ENCODE data around the gene IGSF5. TPM values are rescaled to one million over a fixed set of nuclear protein-coding genes. Genes with fewer than 3 reads are reported as not detected.

Gene IGSF5
- total RNA-seq, 1 donor from 2014 or later: 0.64 TPM

DNA sequence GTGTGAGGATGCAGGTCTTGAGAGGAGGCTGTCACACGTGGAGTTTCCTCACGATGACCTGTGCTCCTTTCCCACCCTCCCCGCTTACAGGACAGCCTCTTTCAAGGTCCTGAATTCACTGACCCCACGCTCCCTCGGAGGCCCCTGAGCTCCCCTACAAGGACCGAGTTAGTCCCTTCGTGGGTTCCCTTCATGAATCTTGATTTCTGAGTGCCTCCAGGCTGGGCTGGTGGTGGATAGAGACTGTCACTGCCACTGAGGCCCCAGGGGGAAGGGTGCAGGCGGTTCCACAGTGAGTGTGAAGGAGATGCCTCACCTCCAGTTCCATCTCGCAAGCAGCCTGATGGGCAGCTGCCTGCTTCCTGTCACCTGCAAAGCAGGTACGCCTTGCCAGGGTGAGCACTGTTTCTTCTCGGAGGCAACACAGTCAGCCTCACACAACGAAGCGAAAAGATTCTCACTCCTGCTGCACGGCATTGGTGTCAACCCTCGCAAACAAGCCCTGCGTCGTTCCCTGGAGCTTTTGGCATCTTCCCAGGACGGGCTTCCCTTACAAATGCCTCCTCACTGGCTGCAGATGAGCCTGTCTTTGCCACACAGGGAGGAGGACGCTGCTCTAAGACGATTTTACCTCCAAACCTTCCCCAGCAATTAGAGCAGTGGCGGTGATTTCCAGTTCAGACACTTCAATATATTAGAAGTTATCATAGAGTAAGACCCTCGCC lies 95.6 kb downstream of the IGSF5 start:
- Mint-ChIP-seq H3K4me3 (ENCODE audit: unreplicated experiment) (no peak overlapping the region), H3K9me3 (ENCODE audit: unreplicated experiment) (peaks cover 2% of the 10 kb centered on the region), H3K27ac (ENCODE audit: unreplicated experiment) (no peak overlapping the region), H3K27me3 (ENCODE audit: low read depth, unreplicated experiment) (peaks cover 4% of the 10 kb centered on the region), H3K36me3 (ENCODE audit: low read depth, unreplicated experiment) (peaks cover 3% of the 10 kb centered on the region), H3K4me1 (ENCODE audit: low read depth, unreplicated experiment) (peaks cover 12% of the 10 kb centered on the region)
- DNase-seq (ENCODE audit: low read depth) (no peak), FAIRE-seq (no peak)
- H3K27me3 ChIP-seq (ENCODE audit: insufficient read depth, low read length): no peaks in the 10 kb centered on the region
- no peak overlapping the region for H2AFZ ChIP-seq (ENCODE audit: low read depth, low read length)
- H3K79me2 ChIP-seq (ENCODE audit: insufficient read depth, low read length): no peaks in the 10 kb centered on the region
- no peaks in the 10 kb centered on the region for H3K36me3 ChIP-seq (ENCODE audit: insufficient read depth, low read length)
- H3K4me1 ChIP-seq (ENCODE audit: insufficient read depth, low read length): peaks cover 8% of the 10 kb centered on the region
- no peak for TF ChIP-seq EZH2 (IDR thresholded peaks at IDR 0.05; ENCODE audit: insufficient read depth, low read length)
- TF ChIP-seq, protein P1, sequence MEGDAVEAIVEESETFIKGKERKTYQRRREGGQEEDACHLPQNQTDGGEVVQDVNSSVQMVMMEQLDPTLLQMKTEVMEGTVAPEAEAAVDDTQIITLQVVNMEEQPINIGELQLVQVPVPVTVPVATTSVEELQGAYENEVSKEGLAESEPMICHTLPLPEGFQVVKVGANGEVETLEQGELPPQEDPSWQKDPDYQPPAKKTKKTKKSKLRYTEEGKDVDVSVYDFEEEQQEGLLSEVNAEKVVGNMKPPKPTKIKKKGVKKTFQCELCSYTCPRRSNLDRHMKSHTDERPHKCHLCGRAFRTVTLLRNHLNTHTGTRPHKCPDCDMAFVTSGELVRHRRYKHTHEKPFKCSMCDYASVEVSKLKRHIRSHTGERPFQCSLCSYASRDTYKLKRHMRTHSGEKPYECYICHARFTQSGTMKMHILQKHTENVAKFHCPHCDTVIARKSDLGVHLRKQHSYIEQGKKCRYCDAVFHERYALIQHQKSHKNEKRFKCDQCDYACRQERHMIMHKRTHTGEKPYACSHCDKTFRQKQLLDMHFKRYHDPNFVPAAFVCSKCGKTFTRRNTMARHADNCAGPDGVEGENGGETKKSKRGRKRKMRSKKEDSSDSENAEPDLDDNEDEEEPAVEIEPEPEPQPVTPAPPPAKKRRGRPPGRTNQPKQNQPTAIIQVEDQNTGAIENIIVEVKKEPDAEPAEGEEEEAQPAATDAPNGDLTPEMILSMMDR (IDR thresholded peaks at IDR 0.05; ENCODE audit: insufficient read depth, low read depth, low read length): no peak
- no peaks in the 10 kb centered on the region for H3K9me3 ChIP-seq (ENCODE audit: insufficient read depth, low read depth, low read length)
- H3K4me2 ChIP-seq (ENCODE audit: low read length): no peak overlapping the region
- H3K27ac ChIP-seq (ENCODE audit: low read depth, low read length): no peak overlapping the region
- H3K4me3 ChIP-seq (ENCODE audit: insufficient read depth, low read depth, low read length): no peak overlapping the region
- no peaks in the 10 kb centered on the region for H4K20me1 ChIP-seq (ENCODE audit: insufficient read depth, low read length)
- H3K9ac ChIP-seq (ENCODE audit: low read length): no peak overlapping the region

DNA sequence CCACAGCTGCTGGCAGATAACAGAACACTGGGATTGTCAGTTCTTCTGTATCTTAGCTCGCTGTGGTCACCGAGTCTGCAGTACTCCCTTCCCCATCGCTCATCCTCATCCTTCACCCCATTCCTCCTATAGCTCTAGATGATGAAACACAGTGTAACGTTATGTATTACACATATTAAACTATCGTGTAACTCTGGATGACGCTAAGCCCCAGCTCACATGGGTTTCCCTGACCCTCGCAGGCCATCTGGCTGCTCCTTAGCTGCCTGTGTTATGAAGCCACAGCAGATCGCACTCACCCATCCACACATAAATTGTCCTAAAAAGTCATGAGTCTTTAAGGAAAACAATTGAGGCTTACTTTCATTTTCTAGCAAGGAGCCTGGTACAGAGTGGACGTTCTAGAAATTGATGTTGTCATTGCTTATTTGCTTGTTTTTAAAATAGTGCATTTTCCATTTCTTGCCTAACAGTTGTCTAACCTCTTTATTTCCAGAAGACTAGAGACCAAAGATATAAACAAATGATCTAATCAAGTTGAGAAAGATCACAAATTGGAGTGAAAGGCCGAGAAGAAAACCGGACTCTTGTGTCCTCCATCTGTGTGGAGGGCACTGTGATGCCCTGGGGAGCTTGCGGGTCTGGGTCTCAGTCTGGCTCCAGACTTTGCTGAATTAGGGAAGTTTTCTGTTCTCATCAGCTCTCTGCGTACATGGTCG lies 97.9 kb downstream of the IGSF5 start:
- peaks cover 2% of the 10 kb centered on the region for H3K9me3 Mint-ChIP-seq (ENCODE audit: unreplicated experiment)

More for the DNA sequence above, 97.9 kb downstream of the IGSF5 start:
- Histone ChIP-seq H3K36me3 (ENCODE audit: insufficient read depth, low read length) (no peaks in the 10 kb centered on the region), H3K4me2 (ENCODE audit: low read length) (no peak overlapping the region), H4K20me1 (ENCODE audit: insufficient read depth, low read length) (no peaks in the 10 kb centered on the region), H3K4me3 (ENCODE audit: insufficient read depth, low read depth, low read length) (no peak overlapping the region), H2AFZ (ENCODE audit: low read depth, low read length) (no peak overlapping the region), H3K9me3 (ENCODE audit: insufficient read depth, low read depth, low read length) (no peaks in the 10 kb centered on the region), H3K27ac (ENCODE audit: low read depth, low read length) (no peak overlapping the region), H3K79me2 (ENCODE audit: insufficient read depth, low read length) (no peaks in the 10 kb centered on the region), H3K4me1 (ENCODE audit: insufficient read depth, low read length) (peaks cover 19% of the 10 kb centered on the region), H3K9ac (ENCODE audit: low read length) (no peak overlapping the region), H3K27me3 (ENCODE audit: insufficient read depth, low read length) (no peaks in the 10 kb centered on the region)
- peaks cover 3% of the 10 kb centered on the region for H3K36me3 Mint-ChIP-seq (ENCODE audit: low read depth, unreplicated experiment)
- FAIRE-seq (no peak), DNase-seq (ENCODE audit: low read depth) (no peak)
- peaks cover 17% of the 10 kb centered on the region for H3K4me1 Mint-ChIP-seq (ENCODE audit: low read depth, unreplicated experiment)
- H3K4me3 Mint-ChIP-seq (ENCODE audit: unreplicated experiment): no peak overlapping the region
- TF ChIP-seq, protein P1 (IDR thresholded peaks at IDR 0.05; ENCODE audit: insufficient read depth, low read depth, low read length): no peak
- no peak for TF ChIP-seq EZH2 (IDR thresholded peaks at IDR 0.05; ENCODE audit: insufficient read depth, low read length)
- peaks cover 4% of the 10 kb centered on the region for H3K27me3 Mint-ChIP-seq (ENCODE audit: low read depth, unreplicated experiment)
- H3K27ac Mint-ChIP-seq (ENCODE audit: unreplicated experiment): no peak overlapping the region
